ENCODE results near the gene RDH14.

Gene RDH14

DNA sequence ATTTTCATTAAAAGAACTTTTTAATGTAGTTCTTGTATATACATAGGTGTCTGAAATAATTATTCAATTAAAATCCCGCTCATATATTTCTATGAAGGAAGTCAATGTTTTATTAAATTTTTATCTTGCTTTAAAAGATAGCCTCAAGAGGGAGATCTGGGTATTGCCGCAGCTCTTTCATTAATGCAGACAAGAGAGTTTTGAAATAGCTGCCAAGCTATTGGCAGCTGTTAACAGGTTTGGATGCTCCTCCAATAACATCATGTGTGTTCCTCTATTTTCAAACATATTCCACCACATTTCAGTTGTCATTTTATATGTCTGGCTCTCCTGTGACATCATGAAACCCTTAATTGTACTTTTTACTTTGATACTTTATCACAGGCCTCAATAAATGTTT lies 41.8 kb upstream of the RDH14 start:
- TF ChIP-seq, protein P1, sequence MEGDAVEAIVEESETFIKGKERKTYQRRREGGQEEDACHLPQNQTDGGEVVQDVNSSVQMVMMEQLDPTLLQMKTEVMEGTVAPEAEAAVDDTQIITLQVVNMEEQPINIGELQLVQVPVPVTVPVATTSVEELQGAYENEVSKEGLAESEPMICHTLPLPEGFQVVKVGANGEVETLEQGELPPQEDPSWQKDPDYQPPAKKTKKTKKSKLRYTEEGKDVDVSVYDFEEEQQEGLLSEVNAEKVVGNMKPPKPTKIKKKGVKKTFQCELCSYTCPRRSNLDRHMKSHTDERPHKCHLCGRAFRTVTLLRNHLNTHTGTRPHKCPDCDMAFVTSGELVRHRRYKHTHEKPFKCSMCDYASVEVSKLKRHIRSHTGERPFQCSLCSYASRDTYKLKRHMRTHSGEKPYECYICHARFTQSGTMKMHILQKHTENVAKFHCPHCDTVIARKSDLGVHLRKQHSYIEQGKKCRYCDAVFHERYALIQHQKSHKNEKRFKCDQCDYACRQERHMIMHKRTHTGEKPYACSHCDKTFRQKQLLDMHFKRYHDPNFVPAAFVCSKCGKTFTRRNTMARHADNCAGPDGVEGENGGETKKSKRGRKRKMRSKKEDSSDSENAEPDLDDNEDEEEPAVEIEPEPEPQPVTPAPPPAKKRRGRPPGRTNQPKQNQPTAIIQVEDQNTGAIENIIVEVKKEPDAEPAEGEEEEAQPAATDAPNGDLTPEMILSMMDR (IDR thresholded peaks at IDR 0.05), result no peak
- Histone ChIP-seq H3K27me3 (no peaks in the 10 kb centered on the region), H3K9me3 (no peaks in the 10 kb centered on the region), H3K36me3 (no peaks in the 10 kb centered on the region), H3K4me3 (ENCODE audit: low read depth in 1 of 2, low read length in 1 of 2) (no peak overlapping the region), H3K4me1 (ENCODE audit: control insufficient read depth in 1 of 2, insufficient read depth in 1 of 2, low read depth in 1 of 2, low read length in 1 of 2) (no peaks in the 10 kb centered on the region), H3K27ac (no peak overlapping the region)

DNA sequence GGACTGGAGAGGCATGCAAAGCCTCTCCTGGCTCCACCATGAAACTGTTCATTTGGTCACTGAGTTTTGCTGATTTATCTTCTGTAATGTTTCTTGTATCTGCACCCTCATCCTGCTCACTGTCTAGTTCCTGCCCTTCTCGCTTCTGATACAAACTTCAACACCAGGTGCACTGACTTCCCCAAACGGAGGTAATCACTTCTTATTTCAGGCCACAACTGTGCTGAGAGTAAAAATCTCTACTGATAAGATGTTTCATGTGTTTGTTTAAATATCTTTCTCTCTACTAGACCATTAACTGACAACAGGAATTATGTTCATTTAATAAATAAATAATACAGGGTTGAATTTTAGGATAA lies 39.8 kb upstream of the RDH14 start:
- Histone ChIP-seq H3K4me1 (ENCODE audit: control insufficient read depth in 1 of 2, insufficient read depth in 1 of 2, low read depth in 1 of 2, low read length in 1 of 2) (no peaks in the 10 kb centered on the region), H3K36me3 (no peaks in the 10 kb centered on the region), H3K27ac (no peak overlapping the region), H3K9me3 (no peaks in the 10 kb centered on the region), H3K4me3 (ENCODE audit: low read depth in 1 of 2, low read length in 1 of 2) (no peak overlapping the region), H3K27me3 (no peaks in the 10 kb centered on the region)
- TF ChIP-seq, protein P1 (IDR thresholded peaks at IDR 0.05), result no peak

DNA sequence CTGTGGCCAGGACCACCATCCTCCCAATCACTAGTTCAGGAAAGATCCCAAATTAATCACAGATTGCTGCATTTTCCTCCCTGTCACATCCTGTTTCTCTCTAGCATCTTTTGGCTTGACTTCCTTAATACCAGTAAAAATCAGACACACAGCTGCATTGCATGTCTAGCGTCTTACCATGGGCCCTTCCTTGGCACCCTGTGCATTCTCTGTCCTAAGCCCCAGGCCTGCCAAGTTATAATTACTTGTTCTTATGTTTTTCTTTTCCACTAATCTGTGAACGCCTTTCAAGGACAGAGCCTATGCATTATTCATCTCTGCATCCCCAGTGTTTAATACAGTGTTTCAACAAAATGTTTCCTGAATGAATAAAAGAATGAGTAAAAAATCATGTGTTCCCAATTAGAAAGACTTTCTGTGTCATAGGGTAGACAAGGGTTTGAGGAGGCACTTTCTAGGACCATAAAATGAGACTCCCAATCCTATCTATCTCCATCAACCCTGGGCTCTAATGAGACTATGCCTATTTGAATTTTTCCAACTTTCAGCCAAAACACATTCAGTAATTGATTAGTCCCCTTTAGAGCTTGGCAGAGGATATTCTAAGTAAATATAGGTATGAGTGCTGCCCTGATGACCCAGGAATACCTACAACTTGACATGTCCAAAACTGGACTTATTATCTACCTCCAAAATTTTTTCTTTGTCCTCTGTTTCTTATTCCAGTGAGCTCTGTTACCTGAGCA lies 39.2 kb upstream of the RDH14 start:
- no peak overlapping the region for H3K27ac ChIP-seq
- no peak overlapping the region for H3K4me3 ChIP-seq (ENCODE audit: low read depth in 1 of 2, low read length in 1 of 2)
- H3K36me3 ChIP-seq, result no peaks in the 10 kb centered on the region
- TF ChIP-seq, protein P1 (IDR thresholded peaks at IDR 0.05), result no peak
- no peaks in the 10 kb centered on the region for H3K9me3 ChIP-seq
- no peaks in the 10 kb centered on the region for H3K4me1 ChIP-seq (ENCODE audit: control insufficient read depth in 1 of 2, insufficient read depth in 1 of 2, low read depth in 1 of 2, low read length in 1 of 2)
- no peaks in the 10 kb centered on the region for H3K27me3 ChIP-seq

DNA sequence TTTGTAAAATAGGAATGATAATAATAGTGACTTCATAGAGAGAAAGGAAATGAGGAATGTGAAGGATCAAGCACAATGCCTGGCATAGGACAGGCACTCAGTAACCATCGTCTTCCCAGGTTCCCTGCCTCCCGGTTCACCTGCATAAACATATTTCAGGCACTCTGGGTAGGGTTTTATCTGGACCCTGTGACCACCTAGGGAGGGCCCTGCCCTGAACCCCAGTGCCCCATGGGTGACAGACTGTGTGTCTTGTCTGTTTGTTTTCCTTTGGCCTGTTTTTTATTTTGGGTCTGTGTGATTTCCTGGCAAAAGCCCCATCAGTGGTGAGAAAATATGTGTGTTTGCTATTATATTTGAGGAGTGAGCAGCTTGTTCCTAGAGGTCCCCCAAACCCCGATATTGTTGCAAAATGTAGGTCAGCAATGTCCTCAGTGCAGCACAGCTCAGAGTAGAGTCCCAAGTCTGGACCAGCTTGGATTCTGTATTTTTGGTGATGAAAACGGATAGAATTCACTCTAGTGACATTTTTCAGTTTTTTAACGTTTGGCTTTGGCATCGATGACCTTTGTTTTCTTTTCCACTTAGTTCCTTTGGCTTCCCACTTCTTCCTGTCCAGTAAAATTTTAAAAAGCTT lies 38.5 kb upstream of the RDH14 start:
- no peaks in the 10 kb centered on the region for H3K9me3 ChIP-seq
- TF ChIP-seq, protein P1 (IDR thresholded peaks at IDR 0.05), result no peak
- no peaks in the 10 kb centered on the region for H3K36me3 ChIP-seq
- no peak overlapping the region for H3K4me3 ChIP-seq (ENCODE audit: low read depth in 1 of 2, low read length in 1 of 2)
- H3K27ac ChIP-seq, result no peak overlapping the region
- H3K27me3 ChIP-seq, result no peaks in the 10 kb centered on the region
- H3K4me1 ChIP-seq (ENCODE audit: control insufficient read depth in 1 of 2, insufficient read depth in 1 of 2, low read depth in 1 of 2, low read length in 1 of 2), result no peaks in the 10 kb centered on the region

DNA sequence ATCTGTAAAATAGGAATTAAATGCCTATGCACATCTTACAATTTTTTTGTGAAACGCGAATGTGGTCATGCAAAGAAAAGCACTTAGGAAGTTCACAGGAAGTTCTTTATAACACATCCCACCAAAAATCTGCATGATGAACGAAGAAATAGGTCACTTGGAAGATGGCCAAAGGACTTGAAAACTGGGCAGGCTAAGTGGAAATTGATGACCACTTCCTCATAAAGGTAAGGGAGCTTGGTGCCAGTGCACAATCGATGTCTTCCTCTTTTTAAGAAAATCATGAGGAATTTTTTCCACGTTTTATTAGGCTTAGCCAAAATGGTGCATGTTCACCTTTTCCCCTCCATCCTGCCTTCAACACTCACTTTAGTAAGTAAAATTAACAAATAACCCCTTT lies 37.2 kb upstream of the RDH14 start:
- TF ChIP-seq, protein P1 (IDR thresholded peaks at IDR 0.05), result no peak
- no peaks in the 10 kb centered on the region for H3K27me3 ChIP-seq
- H3K9me3 ChIP-seq, result no peaks in the 10 kb centered on the region
- H3K4me1 ChIP-seq (ENCODE audit: control insufficient read depth in 1 of 2, insufficient read depth in 1 of 2, low read depth in 1 of 2, low read length in 1 of 2), result no peaks in the 10 kb centered on the region
- no peaks in the 10 kb centered on the region for H3K36me3 ChIP-seq
- H3K4me3 ChIP-seq (ENCODE audit: low read depth in 1 of 2, low read length in 1 of 2), result no peak overlapping the region
- H3K27ac ChIP-seq, result no peak overlapping the region

All from neutrophil (primary cell).